Erythroblast (primary cell): ENCODE measurements around the gene TBX21.

ENCODE experiments used
- GATA1 ChIP-seq: IDR thresholded peaks from 2 replicates; pipeline ENCODE4 v1.6.1; 2011; ENCODE audit warnings: low read depth, mild to moderate bottlenecking, control low read depth, low read length, moderate library complexity
- POLR2A ChIP-seq: IDR thresholded peaks from 2 replicates; pipeline ENCODE4 v1.6.1; 2011; ENCODE audit warnings: mild to moderate bottlenecking, low read length

DNA sequence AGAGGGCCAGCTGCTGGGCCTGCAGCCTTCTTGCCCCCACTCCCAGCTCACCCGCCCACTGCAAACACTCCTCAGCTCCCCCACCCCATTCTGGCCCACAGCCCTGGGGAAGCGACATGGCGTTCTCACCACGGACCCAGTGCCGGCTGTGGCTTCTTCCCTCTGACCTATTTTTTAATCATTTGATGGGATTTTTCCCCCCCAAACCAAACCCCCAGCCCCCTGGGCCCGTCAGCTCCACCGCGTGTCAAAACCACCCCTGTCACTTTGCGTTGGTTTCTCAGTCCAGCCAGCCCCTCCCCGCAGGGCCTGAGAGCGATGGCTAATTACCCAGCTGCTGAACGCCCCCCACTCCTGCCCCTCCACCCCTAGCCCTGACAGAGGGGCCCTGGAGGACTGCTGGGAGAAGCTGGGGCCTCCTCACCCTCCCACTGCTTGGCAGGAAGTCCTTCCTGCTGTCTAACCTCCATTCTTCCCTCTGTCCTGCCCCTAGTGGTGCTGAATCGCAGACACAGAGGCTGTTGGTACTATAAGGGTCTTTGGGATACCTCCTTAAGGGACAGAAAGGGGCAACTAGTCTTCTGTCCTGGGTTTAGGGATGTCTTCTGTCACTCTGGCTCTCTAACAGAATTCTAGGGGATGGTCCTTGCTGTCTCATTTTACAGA lies 7.5 kb upstream of the TBX21 start:
- TF ChIP-seq POLR2A (no peak), GATA1 (no peak)
